ENCODE data around the gene KRT77. TPM values are rescaled to one million over a fixed set of nuclear protein-coding genes. Genes with fewer than 3 reads are reported as not detected.

Gene KRT77
- polyA plus RNA-seq, 1 of the 3 experiments (the other 2 are of a cell fraction) = not detected

DNA sequence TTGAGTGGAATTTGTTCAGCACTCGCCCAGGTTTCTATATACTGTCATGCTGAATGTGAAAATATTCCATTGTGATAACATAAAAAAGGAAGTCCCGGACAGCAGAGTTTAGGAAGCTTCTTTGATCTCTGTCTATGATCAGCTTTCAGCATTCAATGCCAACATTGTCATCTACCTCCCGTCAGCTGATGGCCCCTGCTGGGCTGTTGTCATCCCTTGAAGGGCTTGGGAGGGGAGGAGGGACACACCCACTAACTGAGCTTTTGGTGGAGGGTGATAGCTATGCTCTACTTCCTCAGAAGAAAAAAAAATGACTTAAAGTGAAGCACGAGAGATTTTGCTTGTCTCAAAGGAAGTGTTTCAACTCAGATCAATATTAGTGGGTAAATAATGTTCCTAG is 4.7 kb upstream of the KRT77 start:
- POLR2A ChIA-PET = no interaction called here
- CTCF ChIA-PET = interaction anchor here (1.0 kb wide), 1 partner anchor 22 kb away, joined by 3 read pairs; no protein-coding TSS in a partner anchor
- 22% methylated on average over 4 of the region's 4 CpGs for WGBS (ENCODE audit: low lambda C conversion rate)

DNA sequence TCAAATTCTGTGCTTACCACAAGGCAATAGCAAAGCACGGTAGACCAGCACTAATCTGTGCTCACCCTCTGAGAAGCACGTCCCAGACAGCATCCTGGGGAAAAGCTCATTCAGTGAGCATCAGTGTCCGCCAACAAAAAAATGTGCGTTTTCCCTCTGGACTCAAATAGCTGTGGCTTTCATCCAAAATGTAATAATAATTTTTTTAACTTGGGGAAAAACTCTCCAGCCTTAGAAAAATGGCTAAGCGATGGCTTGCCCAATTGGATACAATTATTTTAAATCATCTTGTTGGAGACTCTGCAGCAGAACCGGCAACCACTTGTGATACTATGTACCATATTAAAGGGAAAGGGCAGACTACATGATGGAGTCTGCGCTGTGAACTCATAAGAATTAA is 1.1 kb upstream of the KRT77 start:
- Histone ChIP-seq H3K4me3 (ENCODE audit: low read depth in 2 of 2, low read length in 1 of 2) (no peak overlapping the region), H3K4me2 (no peak overlapping the region), H3K27me3 (ENCODE audit: insufficient read depth) (peaks cover 60% of the 10 kb centered on the region), H3K9me3 (no peaks in the 10 kb centered on the region), H4K20me1 (ENCODE audit: insufficient read depth) (no peaks in the 10 kb centered on the region), H3K79me2 (ENCODE audit: insufficient read depth) (no peaks in the 10 kb centered on the region), H3K36me3 (replicated peaks in 1 of 2; ENCODE audit: control insufficient read depth in 1 of 2, insufficient read depth in 2 of 2, low read length in 1 of 2) (no peaks in the 10 kb centered on the region), H2AFZ (ENCODE audit: low read depth) (no peak overlapping the region), H3K9ac (no peak overlapping the region), H3K27ac (ENCODE audit: low read depth in 2 of 2, low read length in 1 of 2) (no peak overlapping the region), H3F3A (replicated peaks; ENCODE audit: insufficient read depth) (no peaks in the 10 kb centered on the region), H3K9me2 (no peaks in the 10 kb centered on the region), H3K4me1 (ENCODE audit: control insufficient read depth in 1 of 2, insufficient read depth in 2 of 2, low read depth in 1 of 2, low read length in 1 of 2) (no peaks in the 10 kb centered on the region)
- ChIA-PET POLR2A (no interaction called here), CTCF (no interaction called here)
- TF ChIP-seq, protein P1, sequence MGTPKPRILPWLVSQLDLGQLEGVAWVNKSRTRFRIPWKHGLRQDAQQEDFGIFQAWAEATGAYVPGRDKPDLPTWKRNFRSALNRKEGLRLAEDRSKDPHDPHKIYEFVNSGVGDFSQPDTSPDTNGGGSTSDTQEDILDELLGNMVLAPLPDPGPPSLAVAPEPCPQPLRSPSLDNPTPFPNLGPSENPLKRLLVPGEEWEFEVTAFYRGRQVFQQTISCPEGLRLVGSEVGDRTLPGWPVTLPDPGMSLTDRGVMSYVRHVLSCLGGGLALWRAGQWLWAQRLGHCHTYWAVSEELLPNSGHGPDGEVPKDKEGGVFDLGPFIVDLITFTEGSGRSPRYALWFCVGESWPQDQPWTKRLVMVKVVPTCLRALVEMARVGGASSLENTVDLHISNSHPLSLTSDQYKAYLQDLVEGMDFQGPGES (IDR thresholded peaks at IDR 0.05; ENCODE audit: low read depth, low read length) = no peak
- TF ChIP-seq, protein P2, sequence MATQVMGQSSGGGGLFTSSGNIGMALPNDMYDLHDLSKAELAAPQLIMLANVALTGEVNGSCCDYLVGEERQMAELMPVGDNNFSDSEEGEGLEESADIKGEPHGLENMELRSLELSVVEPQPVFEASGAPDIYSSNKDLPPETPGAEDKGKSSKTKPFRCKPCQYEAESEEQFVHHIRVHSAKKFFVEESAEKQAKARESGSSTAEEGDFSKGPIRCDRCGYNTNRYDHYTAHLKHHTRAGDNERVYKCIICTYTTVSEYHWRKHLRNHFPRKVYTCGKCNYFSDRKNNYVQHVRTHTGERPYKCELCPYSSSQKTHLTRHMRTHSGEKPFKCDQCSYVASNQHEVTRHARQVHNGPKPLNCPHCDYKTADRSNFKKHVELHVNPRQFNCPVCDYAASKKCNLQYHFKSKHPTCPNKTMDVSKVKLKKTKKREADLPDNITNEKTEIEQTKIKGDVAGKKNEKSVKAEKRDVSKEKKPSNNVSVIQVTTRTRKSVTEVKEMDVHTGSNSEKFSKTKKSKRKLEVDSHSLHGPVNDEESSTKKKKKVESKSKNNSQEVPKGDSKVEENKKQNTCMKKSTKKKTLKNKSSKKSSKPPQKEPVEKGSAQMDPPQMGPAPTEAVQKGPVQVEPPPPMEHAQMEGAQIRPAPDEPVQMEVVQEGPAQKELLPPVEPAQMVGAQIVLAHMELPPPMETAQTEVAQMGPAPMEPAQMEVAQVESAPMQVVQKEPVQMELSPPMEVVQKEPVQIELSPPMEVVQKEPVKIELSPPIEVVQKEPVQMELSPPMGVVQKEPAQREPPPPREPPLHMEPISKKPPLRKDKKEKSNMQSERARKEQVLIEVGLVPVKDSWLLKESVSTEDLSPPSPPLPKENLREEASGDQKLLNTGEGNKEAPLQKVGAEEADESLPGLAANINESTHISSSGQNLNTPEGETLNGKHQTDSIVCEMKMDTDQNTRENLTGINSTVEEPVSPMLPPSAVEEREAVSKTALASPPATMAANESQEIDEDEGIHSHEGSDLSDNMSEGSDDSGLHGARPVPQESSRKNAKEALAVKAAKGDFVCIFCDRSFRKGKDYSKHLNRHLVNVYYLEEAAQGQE (IDR thresholded peaks at IDR 0.05; ENCODE audit: low read depth, low read length) = no peak
- TF ChIP-seq MEF2A (IDR thresholded peaks at IDR 0.05; ENCODE audit: borderline replicate concordance, low read depth) (no peak), TCF12 (IDR thresholded peaks at IDR 0.05) (no peak)
- 36% methylated on average over 7 of the region's 7 CpGs for WGBS (ENCODE audit: low lambda C conversion rate)
- DNase-seq = no peak

More for the DNA sequence above, 4.7 kb upstream of the KRT77 start:
- Histone ChIP-seq H2AFZ (ENCODE audit: low read depth) (no peak overlapping the region), H4K20me1 (ENCODE audit: insufficient read depth) (no peaks in the 10 kb centered on the region), H3K9me2 (no peaks in the 10 kb centered on the region), H3K36me3 (replicated peaks in 1 of 2; ENCODE audit: control insufficient read depth in 1 of 2, insufficient read depth in 2 of 2, low read length in 1 of 2) (no peaks in the 10 kb centered on the region), H3K9ac (no peak overlapping the region), H3K4me1 (ENCODE audit: control insufficient read depth in 1 of 2, insufficient read depth in 2 of 2, low read depth in 1 of 2, low read length in 1 of 2) (no peaks in the 10 kb centered on the region), H3K27me3 (ENCODE audit: insufficient read depth) (peaks cover 37% of the 10 kb centered on the region), H3K4me2 (no peak overlapping the region), H3K79me2 (ENCODE audit: insufficient read depth) (no peaks in the 10 kb centered on the region; the same call in 1 of the 2 replicates), H3K4me3 (ENCODE audit: low read depth in 2 of 2, low read length in 1 of 2) (no peak overlapping the region), H3K27ac (ENCODE audit: low read depth in 2 of 2, low read length in 1 of 2) (no peak overlapping the region), H3F3A (replicated peaks; ENCODE audit: insufficient read depth) (no peaks in the 10 kb centered on the region), H3K9me3 (no peaks in the 10 kb centered on the region)
- TF ChIP-seq TEAD4 (IDR thresholded peaks at IDR 0.05; ENCODE audit: borderline replicate concordance, insufficient read depth) = no peak
- TF ChIP-seq, protein P3, sequence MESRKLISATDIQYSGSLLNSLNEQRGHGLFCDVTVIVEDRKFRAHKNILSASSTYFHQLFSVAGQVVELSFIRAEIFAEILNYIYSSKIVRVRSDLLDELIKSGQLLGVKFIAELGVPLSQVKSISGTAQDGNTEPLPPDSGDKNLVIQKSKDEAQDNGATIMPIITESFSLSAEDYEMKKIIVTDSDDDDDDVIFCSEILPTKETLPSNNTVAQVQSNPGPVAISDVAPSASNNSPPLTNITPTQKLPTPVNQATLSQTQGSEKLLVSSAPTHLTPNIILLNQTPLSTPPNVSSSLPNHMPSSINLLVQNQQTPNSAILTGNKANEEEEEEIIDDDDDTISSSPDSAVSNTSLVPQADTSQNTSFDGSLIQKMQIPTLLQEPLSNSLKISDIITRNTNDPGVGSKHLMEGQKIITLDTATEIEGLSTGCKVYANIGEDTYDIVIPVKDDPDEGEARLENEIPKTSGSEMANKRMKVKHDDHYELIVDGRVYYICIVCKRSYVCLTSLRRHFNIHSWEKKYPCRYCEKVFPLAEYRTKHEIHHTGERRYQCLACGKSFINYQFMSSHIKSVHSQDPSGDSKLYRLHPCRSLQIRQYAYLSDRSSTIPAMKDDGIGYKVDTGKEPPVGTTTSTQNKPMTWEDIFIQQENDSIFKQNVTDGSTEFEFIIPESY (IDR thresholded peaks at IDR 0.05; ENCODE audit: borderline replicate concordance, low read depth) = no peak
- TF ChIP-seq, protein P4, sequence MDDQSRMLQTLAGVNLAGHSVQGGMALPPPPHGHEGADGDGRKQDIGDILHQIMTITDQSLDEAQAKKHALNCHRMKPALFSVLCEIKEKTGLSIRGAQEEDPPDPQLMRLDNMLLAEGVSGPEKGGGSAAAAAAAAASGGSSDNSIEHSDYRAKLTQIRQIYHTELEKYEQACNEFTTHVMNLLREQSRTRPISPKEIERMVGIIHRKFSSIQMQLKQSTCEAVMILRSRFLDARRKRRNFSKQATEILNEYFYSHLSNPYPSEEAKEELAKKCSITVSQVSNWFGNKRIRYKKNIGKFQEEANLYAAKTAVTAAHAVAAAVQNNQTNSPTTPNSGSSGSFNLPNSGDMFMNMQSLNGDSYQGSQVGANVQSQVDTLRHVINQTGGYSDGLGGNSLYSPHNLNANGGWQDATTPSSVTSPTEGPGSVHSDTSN (IDR thresholded peaks at IDR 0.05) = no peak
- no peak for TF ChIP-seq GATA2 (CRISPR knock-in tag; IDR thresholded peaks at IDR 0.05)
- DNase-seq = no peak

Data from SK-N-SH (cell line).